HepG2 (cell line): ENCODE measurements around the gene TTC38. TPM values are rescaled to one million over a fixed set of nuclear protein-coding genes. Genes with fewer than 3 reads are reported as not detected.

Experiments
- ATAC-seq: fragments of 200-7000 bp; cut with Tn5 transposase; 3 replicates; pipeline ENCODE4 v1.9.1; 2020; ENCODE audit warnings: mild to moderate bottlenecking, moderate library complexity
- BruUV-seq: library from RNA; stranded (reverse); fragments of 400-500 nt; replicated peaks from 2 replicates; lab custom pipeline; 2021; lab: Mats Ljungman, UMichigan
- CTCF ChIA-PET: fragments of 300-600 bp; formaldehyde crosslinking; extraction: SDS; loops from one replicate; lab custom pipeline; 2021; ENCODE audit warnings: low total read pairs, inconsistent platforms, low intra/inter-chr PET ratio; lab: Yijun Ruan, JAX
- POLR2A ChIA-PET: fragments of 350-600 bp; sonication (Branson Sonifier 250); formaldehyde crosslinking; loops from one replicate; lab custom pipeline; 2020; ENCODE audit warnings: antibody characterized with exemption, inconsistent platforms; lab: Yijun Ruan, JAX
- DNase-seq: peaks from one replicate; pipeline ENCODE4 v3.0.0-alpha.2; 2015; ENCODE audit warnings: low spot score
- FAIRE-seq: peaks from 3 replicates; lab custom pipeline; 2011; peaks lifted over from hg19 to GRCh38; lab: Jason Lieb, UNC
- H2AFZ ChIP-seq: one replicate; pipeline ENCODE4 v1.6.1; 2011; ENCODE audit warnings: low read length, inconsistent platforms
- H3K27ac ChIP-seq: fragments of 300-600 bp; 3 replicates; pipeline ENCODE4 v1.8.0; 2011; ENCODE audit warnings: mixed run types, mild to moderate bottlenecking, mixed read lengths, low read length, inconsistent platforms; ENCODE audit not compliant: insufficient read depth; ENCODE audit errors: extremely low read length
- H3K27me3 ChIP-seq, 2 experiments: fragments of 200-600 bp in 1 of 2; 2 replicates in 1 of 2; 3 replicates in 1 of 2; pipeline versions ENCODE4 v1.6.0 to v1.8.0; 2011; ENCODE audit warnings: low read length in 2 of 2, mild to moderate bottlenecking in 2 of 2, moderate library complexity in 2 of 2, inconsistent platforms in 1 of 2; ENCODE audit not compliant: insufficient read depth in 2 of 2, control insufficient read depth in 1 of 2
- H3K36me3 ChIP-seq, 2 experiments: fragments of 200-600 bp in 1 of 2; replicated peaks in 1 of 2; 2 replicates in 1 of 2; 3 replicates in 1 of 2; pipeline versions ENCODE4 v1.5.1 to v1.8.0; 2011; ENCODE audit warnings: low read length in 2 of 2, inconsistent platforms in 1 of 2; ENCODE audit not compliant: insufficient read depth in 2 of 2, control insufficient read depth in 1 of 2
- H3K4me1 ChIP-seq: 2 replicates; pipeline ENCODE4 v1.5.1; 2012; ENCODE audit warnings: low read length, inconsistent platforms; ENCODE audit not compliant: insufficient read depth
- H3K4me2 ChIP-seq: 2 replicates; pipeline ENCODE4 v1.6.0; 2011; ENCODE audit warnings: low read depth, low read length, inconsistent platforms
- H3K4me3 ChIP-seq, 3 experiments: fragments of 200-600 bp in 1 of 3; sonication (generic), shearing (Covaris generic) in 1 of 3; replicated peaks in 1 of 3; 2 replicates each; pipeline ENCODE4 v1.5.1; 2011 to 2016; ENCODE audit warnings: low read length in 3 of 3, inconsistent platforms in 2 of 3, low read depth in 2 of 3, mild to moderate bottlenecking in 2 of 3, control low read depth in 1 of 3, mixed read lengths in 1 of 3; ENCODE audit not compliant: insufficient read depth in 1 of 3
- H3K79me2 ChIP-seq: one replicate; pipeline ENCODE4 v1.6.1; 2011; ENCODE audit warnings: low read length, inconsistent platforms; ENCODE audit not compliant: insufficient read depth
- H3K9ac ChIP-seq: 2 replicates; pipeline ENCODE4 v1.6.0; 2011; ENCODE audit warnings: mild to moderate bottlenecking, low read depth, low read length, inconsistent platforms; ENCODE audit not compliant: insufficient read depth
- H3K9me3 ChIP-seq: 2 replicates; pipeline ENCODE4 v1.5.1; 2012; ENCODE audit warnings: mild to moderate bottlenecking, low read length
- H4K20me1 ChIP-seq: 2 replicates; pipeline ENCODE4 v1.6.0; 2011; ENCODE audit warnings: inconsistent platforms, mild to moderate bottlenecking, low read length, moderate library complexity; ENCODE audit not compliant: insufficient read depth
- BRD4 ChIP-seq: sonication (generic); formaldehyde crosslinking; IDR thresholded peaks from 2 replicates; pipeline ENCODE4 v1.4.0; 2020; ENCODE audit warnings: missing genetic modification reagents
- SMC3 ChIP-seq: IDR thresholded peaks from 2 replicates; pipeline ENCODE4 v1.6.1; 2011; ENCODE audit warnings: low read length, improper control_type of control experiment
- U2AF2 ChIP-seq: fragments of 200-400 bp; formaldehyde crosslinking; IDR thresholded peaks from 2 replicates; pipeline ENCODE4 v1.6.1; 2017; ENCODE audit warnings: low read depth, mild to moderate bottlenecking, low read length
- ZNF343 ChIP-seq: sonication (generic); formaldehyde crosslinking; IDR thresholded peaks from 2 replicates; pipeline ENCODE4 v1.4.0; 2020; ENCODE audit warnings: mild to moderate bottlenecking, missing genetic modification reagents
- ZNF484 ChIP-seq: sonication (generic); formaldehyde crosslinking; IDR thresholded peaks from 2 replicates; pipeline ENCODE4 v1.5.1; 2020; ENCODE audit warnings: mild to moderate bottlenecking, low read depth, missing genetic modification reagents, borderline replicate concordance
- ZNF547 ChIP-seq: sonication (generic); formaldehyde crosslinking; IDR thresholded peaks from 2 replicates; pipeline ENCODE4 v1.5.1; 2020; ENCODE audit warnings: mild to moderate bottlenecking, missing genetic modification reagents
- ZNF747 ChIP-seq: sonication (generic); formaldehyde crosslinking; IDR thresholded peaks from 2 replicates; pipeline ENCODE4 v1.8.1; 2023; ENCODE audit warnings: missing genetic modification reagents, mild to moderate bottlenecking, borderline replicate concordance
- WGBS: methylation state at CpG from one replicate; pipeline ENCODE4 v1.1.6; 2017; ENCODE audit warnings: low lambda C conversion rate; 5-methylcytosine and 5-hydroxymethylcytosine counted together
- in situ Hi-C: cut with HindIII; loops from 2 replicates; pipeline ENCODE4 v1.10.0; 2017; ENCODE audit warnings: low pct_unique_long_range_greater_than_20kb; ENCODE audit not compliant: extremely low pct_ligation_motif_present
- intact Hi-C: fragments of 100-400 bp; cut with micrococcal nuclease; formaldehyde crosslinking; loops from one replicate; pipeline ENCODE4 v1.10.0; 2022; ENCODE audit not compliant: unreplicated experiment
- polyA plus RNA-seq, 8 experiments: library from polyadenylated mRNA; depleted of rRNA in 3 of 8; stranded (reverse) in 7 of 8; unstranded in 1 of 8; fragments of >200 nt; fragmentation: Illumina TruSeq in 4 of 8; extraction: Trizol in 4 of 8; gene quantifications; 2 replicates each; pipeline versions ENCODE4 v1.2.1 to v1.2.3, GENCODE V29; 2011 to 2016; ENCODE audit warnings: low read depth in 4 of 8, missing spikeins in 1 of 8, mixed read lengths in 1 of 8; ENCODE audit not compliant: insufficient read depth in 1 of 8
- total RNA-seq, 5 experiments: library from RNA; depleted of rRNA; stranded (reverse); fragments of >200 nt; fragmentation: Illumina TruSeq; extraction: Trizol; gene quantifications; 2 replicates each; pipeline ENCODE4 v1.2.3, GENCODE V29; 2016; ENCODE audit warnings: low read depth in 1 of 5
- TF ChIP-seq, protein P1 (sequence below), 2 experiments: sonication (generic) in 1 of 2; formaldehyde crosslinking in 1 of 2; IDR thresholded peaks; 2 replicates each; pipeline versions ENCODE4 v1.5.1 to v1.6.1; 2011 to 2020; ENCODE audit warnings: borderline replicate concordance in 1 of 2, low read depth in 1 of 2, low read length in 1 of 2, mild to moderate bottlenecking in 1 of 2, missing genetic modification reagents in 1 of 2, moderate library complexity in 1 of 2
- TF ChIP-seq, protein P2 (sequence below): IDR thresholded peaks from 2 replicates; pipeline ENCODE4 v1.6.1; 2016; ENCODE audit warnings: missing compliant biosample characterization, missing genetic modification reagents, borderline replicate concordance
- TF ChIP-seq, protein P3 (sequence below): conservative IDR thresholded peaks from 2 replicates; pipeline ENCODE4 v1.6.1; 2018; ENCODE audit warnings: missing genetic modification reagents
- TF ChIP-seq, protein P4 (sequence below): IDR thresholded peaks from 2 replicates; pipeline ENCODE4 v1.6.1; 2016; ENCODE audit warnings: missing genetic modification reagents, missing compliant biosample characterization
- TF ChIP-seq, protein P5 (sequence below): sonication (generic); formaldehyde crosslinking; IDR thresholded peaks from 2 replicates; pipeline ENCODE4 v1.8.0; 2022; ENCODE audit warnings: low read depth, missing genetic modification reagents
- TF ChIP-seq, protein P6 (sequence below): sonication (generic); formaldehyde crosslinking; IDR thresholded peaks from 2 replicates; pipeline ENCODE4 v1.4.0; 2020; ENCODE audit warnings: mild to moderate bottlenecking, low read depth, missing genetic modification reagents

Gene TTC38
- total and polyA plus RNA-seq, 2 of the 13 experiments (the other 11 are each of a cell fraction or from before 2014, with no cell fraction given), result 101 to 105 TPM

DNA sequence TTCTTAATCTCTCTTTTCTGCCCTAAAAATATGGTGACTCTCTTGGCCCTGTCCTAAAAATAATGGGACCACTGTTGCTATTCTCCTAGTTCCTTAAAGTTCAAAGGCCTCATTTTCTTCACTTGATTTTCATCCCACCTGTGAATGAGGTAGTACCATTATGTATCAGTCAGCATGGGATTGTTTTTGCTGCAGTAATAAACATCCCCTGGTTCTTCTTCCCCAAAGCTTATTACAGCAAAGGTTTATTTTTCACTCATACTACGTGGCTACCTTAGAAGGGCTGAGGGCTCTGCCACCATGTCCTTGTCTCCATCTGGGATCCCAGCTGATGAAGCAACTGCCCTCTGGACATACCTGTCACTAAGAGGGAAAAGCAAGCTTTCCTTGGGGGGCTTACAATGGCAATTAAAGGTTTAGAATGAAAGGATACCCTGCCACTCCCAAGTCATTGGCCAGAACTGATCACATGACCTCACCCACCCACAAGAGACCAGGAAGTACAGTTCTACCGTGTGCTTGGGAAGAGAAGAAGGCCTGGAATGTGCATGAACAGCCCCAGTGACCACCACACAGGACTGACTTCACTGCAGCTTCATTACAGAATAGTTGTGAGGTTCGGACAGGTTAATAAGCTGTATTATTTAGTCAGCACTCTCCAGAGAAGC is 7.8 kb downstream of the TTC38 start (continued):
- TF ChIP-seq ZNF747 (CRISPR knock-in tag) (no peak), U2AF2 (no peak), ZNF484 (no peak)
- TF ChIP-seq, protein P1, sequence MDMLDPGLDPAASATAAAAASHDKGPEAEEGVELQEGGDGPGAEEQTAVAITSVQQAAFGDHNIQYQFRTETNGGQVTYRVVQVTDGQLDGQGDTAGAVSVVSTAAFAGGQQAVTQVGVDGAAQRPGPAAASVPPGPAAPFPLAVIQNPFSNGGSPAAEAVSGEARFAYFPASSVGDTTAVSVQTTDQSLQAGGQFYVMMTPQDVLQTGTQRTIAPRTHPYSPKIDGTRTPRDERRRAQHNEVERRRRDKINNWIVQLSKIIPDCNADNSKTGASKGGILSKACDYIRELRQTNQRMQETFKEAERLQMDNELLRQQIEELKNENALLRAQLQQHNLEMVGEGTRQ (IDR thresholded peaks at IDR 0.05; ENCODE audit: low read depth, low read length), result 0 out of 2 replicates have a peak, but pooled peaks have one; percentile 14
- TF ChIP-seq, protein P1 (CRISPR knock-in tag; IDR thresholded peaks at IDR 0.05; ENCODE audit: borderline replicate concordance), result no peak; the same call in 1 of the 2 replicates
- TF ChIP-seq, all 625 proteins: peak for 7

DNA sequence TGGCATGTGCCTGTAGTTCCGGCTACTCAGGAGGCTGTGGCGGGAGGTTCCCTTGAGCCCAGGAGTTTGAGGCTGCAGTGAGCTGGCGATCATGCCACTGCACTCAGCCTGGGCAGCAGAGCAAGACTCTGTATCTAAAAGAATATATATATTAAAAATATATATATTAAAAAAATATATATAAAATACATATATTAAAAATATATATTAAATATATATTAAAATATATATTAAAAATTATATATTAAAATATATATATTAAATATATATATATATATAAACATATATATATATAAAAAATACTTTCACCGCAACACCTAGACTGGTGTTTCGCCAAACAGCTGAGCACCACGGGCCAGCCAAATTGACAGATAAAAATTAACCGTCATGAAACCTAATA is 8.8 kb downstream of the TTC38 start:
- no peak overlapping the region for H3K4me2 ChIP-seq
- H2AFZ ChIP-seq, result no peak overlapping the region
- BruUV-seq, result no TSS peak
- intact Hi-C loops, result no loop called here
- H3K27me3 ChIP-seq, result no peaks in the 10 kb centered on the region
- H3K9me3 ChIP-seq, result no peaks in the 10 kb centered on the region
- 97% methylated on average over 7 of the region's 7 CpGs for WGBS
- peaks cover 56 to 95% of the 10 kb centered on the region in 2 experiments for H3K36me3 ChIP-seq
- H3K79me2 ChIP-seq, result peaks cover 3% of the 10 kb centered on the region
- H3K4me3 ChIP-seq, result no peak overlapping the region
- DNase-seq (no peak), ATAC-seq (no peak), FAIRE-seq (no peak)
- H3K27ac ChIP-seq, result no peak overlapping the region
- H3K9ac ChIP-seq, result no peak overlapping the region
- ChIA-PET CTCF (no interaction called here), POLR2A (interaction anchor here (0.9 to 6.2 kb wide), 5 partner anchors 8 to 333 kb away, joined by 3 to 41 read pairs (median 4); partner anchors contain the start of genes GTSE1 and TTC38)
- H3K4me1 ChIP-seq, result no peaks in the 10 kb centered on the region
- in situ Hi-C loops, result no loop called here
- peaks cover 24% of the 10 kb centered on the region for H4K20me1 ChIP-seq
- TF ChIP-seq SMC3 (no peak), BRD4 (CRISPR knock-in tag) (no peak), ZNF343 (CRISPR knock-in tag) (no peak), ZNF547 (CRISPR knock-in tag) (no peak)
- TF ChIP-seq, protein P2, sequence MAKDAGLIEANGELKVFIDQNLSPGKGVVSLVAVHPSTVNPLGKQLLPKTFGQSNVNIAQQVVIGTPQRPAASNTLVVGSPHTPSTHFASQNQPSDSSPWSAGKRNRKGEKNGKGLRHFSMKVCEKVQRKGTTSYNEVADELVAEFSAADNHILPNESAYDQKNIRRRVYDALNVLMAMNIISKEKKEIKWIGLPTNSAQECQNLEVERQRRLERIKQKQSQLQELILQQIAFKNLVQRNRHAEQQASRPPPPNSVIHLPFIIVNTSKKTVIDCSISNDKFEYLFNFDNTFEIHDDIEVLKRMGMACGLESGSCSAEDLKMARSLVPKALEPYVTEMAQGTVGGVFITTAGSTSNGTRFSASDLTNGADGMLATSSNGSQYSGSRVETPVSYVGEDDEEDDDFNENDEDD (CRISPR knock-in tag), result no peak
- TF ChIP-seq, protein P3, sequence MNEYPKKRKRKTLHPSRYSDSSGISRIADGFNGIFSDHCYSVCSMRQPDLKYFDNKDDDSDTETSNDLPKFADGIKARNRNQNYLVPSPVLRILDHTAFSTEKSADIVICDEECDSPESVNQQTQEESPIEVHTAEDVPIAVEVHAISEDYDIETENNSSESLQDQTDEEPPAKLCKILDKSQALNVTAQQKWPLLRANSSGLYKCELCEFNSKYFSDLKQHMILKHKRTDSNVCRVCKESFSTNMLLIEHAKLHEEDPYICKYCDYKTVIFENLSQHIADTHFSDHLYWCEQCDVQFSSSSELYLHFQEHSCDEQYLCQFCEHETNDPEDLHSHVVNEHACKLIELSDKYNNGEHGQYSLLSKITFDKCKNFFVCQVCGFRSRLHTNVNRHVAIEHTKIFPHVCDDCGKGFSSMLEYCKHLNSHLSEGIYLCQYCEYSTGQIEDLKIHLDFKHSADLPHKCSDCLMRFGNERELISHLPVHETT (CRISPR knock-in tag), result no peak
- TF ChIP-seq, protein P4, sequence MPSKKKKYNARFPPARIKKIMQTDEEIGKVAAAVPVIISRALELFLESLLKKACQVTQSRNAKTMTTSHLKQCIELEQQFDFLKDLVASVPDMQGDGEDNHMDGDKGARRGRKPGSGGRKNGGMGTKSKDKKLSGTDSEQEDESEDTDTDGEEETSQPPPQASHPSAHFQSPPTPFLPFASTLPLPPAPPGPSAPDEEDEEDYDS, result no peak
- TF ChIP-seq, protein P5, sequence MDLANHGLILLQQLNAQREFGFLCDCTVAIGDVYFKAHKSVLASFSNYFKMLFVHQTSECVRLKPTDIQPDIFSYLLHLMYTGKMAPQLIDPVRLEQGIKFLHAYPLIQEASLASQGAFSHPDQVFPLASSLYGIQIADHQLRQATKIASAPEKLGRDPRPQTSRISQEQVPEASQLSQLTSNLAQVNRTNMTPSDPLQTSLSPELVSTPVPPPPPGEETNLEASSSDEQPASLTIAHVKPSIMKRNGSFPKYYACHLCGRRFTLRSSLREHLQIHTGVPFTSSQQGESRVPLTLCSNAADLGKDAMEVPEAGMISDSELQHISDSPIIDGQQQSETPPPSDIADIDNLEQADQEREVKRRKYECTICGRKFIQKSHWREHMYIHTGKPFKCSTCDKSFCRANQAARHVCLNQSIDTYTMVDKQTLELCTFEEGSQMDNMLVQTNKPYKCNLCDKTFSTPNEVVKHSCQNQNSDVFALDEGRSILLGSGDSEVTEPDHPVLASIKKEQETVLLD (CRISPR knock-in tag), result no peak
- TF ChIP-seq, protein P6, sequence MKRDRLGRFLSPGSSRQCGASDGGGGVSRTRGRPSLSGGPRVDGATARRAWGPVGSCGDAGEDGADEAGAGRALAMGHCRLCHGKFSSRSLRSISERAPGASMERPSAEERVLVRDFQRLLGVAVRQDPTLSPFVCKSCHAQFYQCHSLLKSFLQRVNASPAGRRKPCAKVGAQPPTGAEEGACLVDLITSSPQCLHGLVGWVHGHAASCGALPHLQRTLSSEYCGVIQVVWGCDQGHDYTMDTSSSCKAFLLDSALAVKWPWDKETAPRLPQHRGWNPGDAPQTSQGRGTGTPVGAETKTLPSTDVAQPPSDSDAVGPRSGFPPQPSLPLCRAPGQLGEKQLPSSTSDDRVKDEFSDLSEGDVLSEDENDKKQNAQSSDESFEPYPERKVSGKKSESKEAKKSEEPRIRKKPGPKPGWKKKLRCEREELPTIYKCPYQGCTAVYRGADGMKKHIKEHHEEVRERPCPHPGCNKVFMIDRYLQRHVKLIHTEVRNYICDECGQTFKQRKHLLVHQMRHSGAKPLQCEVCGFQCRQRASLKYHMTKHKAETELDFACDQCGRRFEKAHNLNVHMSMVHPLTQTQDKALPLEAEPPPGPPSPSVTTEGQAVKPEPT (CRISPR knock-in tag), result no peak
